D341Med (cell line): ENCODE measurements around the gene MCRIP1.
A peak's percentile ranks its signal among the peaks of the same experiment; 100 is the strongest.

Source experiments
- DNase-seq: peaks from one replicate; pipeline ENCODE4 v3.0.0; 2012; ENCODE audit warnings: low spot score

The MCRIP1 gene

GRCh38 chr17:81860756-81861568 is 27.9 kb upstream of the MCRIP1 start:
- peak; percentile 99 for DNase-seq

- DNase-seq, result peak; percentile 100
These were observed 27.0 kb upstream of the MCRIP1 start, which contains the start of gene P4HB for GRCh38 chr17:81859906-81860755. Gene P4HB, minus strand, starts transcription at chr17:81860535. Its CDS starts 64 bp downstream, at chr17:81860471.

- no peak for DNase-seq
These were observed 26.1 kb upstream of the MCRIP1 start for GRCh38 chr17:81858967-81859905.

- no peak for DNase-seq
These were observed 25.3 kb upstream of the MCRIP1 start for GRCh38 chr17:81858170-81858966.

- DNase-seq, result no peak
These were observed 22.1 kb upstream of the MCRIP1 start for GRCh38 chr17:81854974-81855774.

GRCh38 chr17:81852237-81852636 is 19.1 kb upstream of the MCRIP1 start:
- no peak for DNase-seq

GRCh38 chr17:81851423-81851822 is 18.3 kb upstream of the MCRIP1 start:
- DNase-seq, result no peak

- no peak for DNase-seq
These were observed 16.4 kb upstream of the MCRIP1 start for GRCh38 chr17:81849457-81849856.

- no peak for DNase-seq
These were observed 13.9 kb upstream of the MCRIP1 start for GRCh38 chr17:81846743-81847689.

GRCh38 chr17:81845881-81846742 is 13.0 kb upstream of the MCRIP1 start:
- no peak for DNase-seq

- DNase-seq, result no peak
These were observed 12.3 kb upstream of the MCRIP1 start for GRCh38 chr17:81845361-81845760.

GRCh38 chr17:81844887-81845286 is 11.8 kb upstream of the MCRIP1 start:
- no peak for DNase-seq

- DNase-seq, result no peak
These were observed 11.3 kb upstream of the MCRIP1 start for GRCh38 chr17:81844327-81844851.

GRCh38 chr17:81843713-81844326 is 10.7 kb upstream of the MCRIP1 start:
- no peak for DNase-seq

- DNase-seq, result no peak
These were observed 9.8 kb upstream of the MCRIP1 start for GRCh38 chr17:81842725-81843504.

GRCh38 chr17:81842378-81842724 is 9.3 kb upstream of the MCRIP1 start:
- no peak for DNase-seq

GRCh38 chr17:81841866-81842265 is 8.8 kb upstream of the MCRIP1 start:
- DNase-seq, result no peak
